RWPE2 (cell line): Measurements from ENCODE around the gene HERPUD1.

Experiments used
- ATAC-seq: fragments of 200-7000 bp; cut with Tn5 transposase; 3 replicates; pipeline ENCODE4 v1.9.1; 2021; ENCODE audit warnings: low read depth
- DNase-seq: peaks from one replicate; pipeline ENCODE4 v3.0.0-alpha.2; 2020; ENCODE audit warnings: low spot score
- H3K27ac ChIP-seq: fragments of 450-650 bp; 2 replicates; pipeline ENCODE4 v1.5.1; 2017; ENCODE audit warnings: mild to moderate bottlenecking; ENCODE audit not compliant: poor library complexity, severe bottlenecking
- H3K27me3 ChIP-seq: fragments of 250-450 bp; sonication (Bioruptor Pico); 2 replicates; pipeline ENCODE4 v1.5.1; 2021; ENCODE audit warnings: mild to moderate bottlenecking, moderate library complexity; ENCODE audit not compliant: insufficient read depth, poor library complexity, severe bottlenecking
- H3K36me3 ChIP-seq: fragments of 250-450 bp; sonication (Bioruptor Pico); 2 replicates; pipeline ENCODE4 v1.5.1; 2020; ENCODE audit warnings: low read depth, mild to moderate bottlenecking, moderate library complexity
- H3K4me1 ChIP-seq: fragments of 250-450 bp; sonication (Bioruptor Pico); 2 replicates; pipeline ENCODE4 v1.5.1; 2021; ENCODE audit warnings: mild to moderate bottlenecking, moderate library complexity; ENCODE audit not compliant: insufficient read depth, poor library complexity, severe bottlenecking
- H3K4me3 ChIP-seq: fragments of 250-450 bp; sonication (Bioruptor Pico); 2 replicates; pipeline ENCODE4 v1.5.1; 2021; ENCODE audit warnings: mild to moderate bottlenecking, moderate library complexity; ENCODE audit not compliant: severe bottlenecking
- H3K9me3 ChIP-seq: fragments of 250-450 bp; sonication (Bioruptor Pico); 2 replicates; pipeline ENCODE4 v1.5.1; 2021; ENCODE audit warnings: mild to moderate bottlenecking, moderate library complexity; ENCODE audit not compliant: severe bottlenecking
- TF ChIP-seq, protein P1 (sequence below): fragments of 450-650 bp; IDR thresholded peaks from one replicate; pipeline ENCODE4 v1.5.1; 2017; ENCODE audit warnings: mild to moderate bottlenecking, moderate library complexity; ENCODE audit not compliant: poor library complexity, severe bottlenecking

HERPUD1 gene

DNA sequence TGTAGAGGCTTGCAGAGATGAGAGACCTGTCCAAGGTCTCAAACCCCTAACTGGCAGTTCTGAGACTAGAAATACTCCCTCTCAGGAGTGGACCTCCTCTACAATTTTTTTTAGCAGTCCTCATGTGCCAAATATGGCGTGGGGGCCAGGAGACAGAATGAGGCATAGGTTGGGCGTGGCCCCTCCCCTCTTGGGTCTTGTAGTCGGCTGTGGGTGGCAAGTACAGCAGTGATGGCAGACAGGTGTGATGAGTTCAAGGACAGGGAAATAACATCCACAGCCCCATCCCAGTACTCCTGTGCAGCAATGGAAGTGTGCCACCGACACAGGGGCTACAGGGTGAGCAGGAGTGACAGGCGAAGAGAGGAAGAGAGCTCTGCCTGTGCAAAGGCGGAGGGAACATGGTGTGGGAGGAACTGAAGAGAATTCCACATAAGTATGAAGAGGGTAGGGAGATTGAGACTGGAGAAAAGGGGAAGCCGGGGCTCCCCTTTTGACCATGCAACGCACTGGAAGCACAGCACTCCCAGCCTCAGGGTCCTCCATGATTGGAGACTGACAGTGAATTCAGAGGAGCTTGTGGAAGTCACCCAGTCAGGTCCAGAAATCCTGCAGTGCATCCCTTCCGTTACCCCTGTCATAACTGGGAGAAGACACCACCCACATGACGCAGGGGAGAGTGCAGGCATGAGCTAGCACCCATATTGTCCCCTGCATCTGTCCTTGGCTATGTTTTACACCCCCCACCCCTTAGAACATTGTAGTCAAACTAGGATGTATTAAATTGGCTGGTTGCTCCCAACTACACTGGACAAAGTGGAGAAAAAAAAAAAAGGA lies 15.0 kb downstream of the HERPUD1 start:
- H3K4me3 ChIP-seq, result no peak overlapping the region
- H3K36me3 ChIP-seq, result peaks cover 35% of the 10 kb centered on the region
- peak overlapping the region; percentile 9 for H3K27ac ChIP-seq
- ATAC-seq, result peak; percentile 20
- TF ChIP-seq, protein P1, sequence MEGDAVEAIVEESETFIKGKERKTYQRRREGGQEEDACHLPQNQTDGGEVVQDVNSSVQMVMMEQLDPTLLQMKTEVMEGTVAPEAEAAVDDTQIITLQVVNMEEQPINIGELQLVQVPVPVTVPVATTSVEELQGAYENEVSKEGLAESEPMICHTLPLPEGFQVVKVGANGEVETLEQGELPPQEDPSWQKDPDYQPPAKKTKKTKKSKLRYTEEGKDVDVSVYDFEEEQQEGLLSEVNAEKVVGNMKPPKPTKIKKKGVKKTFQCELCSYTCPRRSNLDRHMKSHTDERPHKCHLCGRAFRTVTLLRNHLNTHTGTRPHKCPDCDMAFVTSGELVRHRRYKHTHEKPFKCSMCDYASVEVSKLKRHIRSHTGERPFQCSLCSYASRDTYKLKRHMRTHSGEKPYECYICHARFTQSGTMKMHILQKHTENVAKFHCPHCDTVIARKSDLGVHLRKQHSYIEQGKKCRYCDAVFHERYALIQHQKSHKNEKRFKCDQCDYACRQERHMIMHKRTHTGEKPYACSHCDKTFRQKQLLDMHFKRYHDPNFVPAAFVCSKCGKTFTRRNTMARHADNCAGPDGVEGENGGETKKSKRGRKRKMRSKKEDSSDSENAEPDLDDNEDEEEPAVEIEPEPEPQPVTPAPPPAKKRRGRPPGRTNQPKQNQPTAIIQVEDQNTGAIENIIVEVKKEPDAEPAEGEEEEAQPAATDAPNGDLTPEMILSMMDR, result no peak
- DNase-seq, result no peak
- no peaks in the 10 kb centered on the region for H3K27me3 ChIP-seq
- peaks cover 6% of the 10 kb centered on the region for H3K4me1 ChIP-seq
- H3K9me3 ChIP-seq, result no peaks in the 10 kb centered on the region

DNA sequence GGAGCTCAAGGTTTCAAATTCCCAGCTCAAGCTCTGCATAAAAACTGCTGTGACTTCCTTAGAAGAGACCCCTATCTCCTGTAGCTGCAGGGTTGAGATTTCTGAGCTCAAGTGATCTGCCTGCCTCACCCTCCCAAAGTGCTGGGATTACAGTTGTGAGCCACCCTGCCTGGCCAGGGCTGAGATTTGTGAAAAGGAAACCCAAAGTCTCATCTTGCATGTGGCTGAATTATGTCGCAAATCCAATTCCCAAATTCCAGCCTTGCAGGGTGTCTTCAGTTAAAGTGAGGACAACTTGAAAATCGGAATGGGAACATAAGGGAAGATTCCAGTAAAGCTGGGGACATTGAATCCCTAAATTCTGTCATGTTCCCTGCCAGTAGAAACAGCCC lies 15.7 kb downstream of the HERPUD1 start:
- Histone ChIP-seq H3K36me3 (peaks cover 29% of the 10 kb centered on the region), H3K4me1 (peaks cover 6% of the 10 kb centered on the region), H3K9me3 (no peaks in the 10 kb centered on the region), H3K27ac (no peak overlapping the region), H3K4me3 (no peak overlapping the region), H3K27me3 (no peaks in the 10 kb centered on the region)
- no peak for ATAC-seq
- TF ChIP-seq, protein P1, result no peak
- DNase-seq, result no peak

DNA sequence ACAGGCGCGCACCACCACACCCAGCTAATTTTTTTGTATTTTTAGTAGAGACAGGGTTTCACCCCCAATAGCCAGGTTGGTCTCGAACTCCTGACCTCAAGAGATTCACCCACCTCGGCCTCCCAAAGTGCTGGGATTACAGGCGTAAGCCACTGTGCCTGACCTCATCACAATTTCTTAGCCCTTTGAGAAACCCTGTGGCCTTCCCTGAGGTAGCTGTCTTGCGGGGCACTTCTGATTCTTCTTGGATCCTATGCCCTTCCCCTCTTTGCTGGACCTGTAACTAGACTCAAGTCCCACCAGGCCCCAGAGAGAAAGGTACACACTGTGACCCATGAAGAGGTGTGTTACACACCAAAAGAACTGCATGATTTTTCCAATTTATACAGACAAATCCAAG lies 16.3 kb downstream of the HERPUD1 start:
- H3K27me3 ChIP-seq, result no peaks in the 10 kb centered on the region
- H3K9me3 ChIP-seq, result no peaks in the 10 kb centered on the region
- peaks cover 6% of the 10 kb centered on the region for H3K4me1 ChIP-seq
- TF ChIP-seq, protein P1, result no peak
- H3K36me3 ChIP-seq, result peaks cover 23% of the 10 kb centered on the region
- H3K4me3 ChIP-seq, result no peak overlapping the region
- H3K27ac ChIP-seq, result no peak overlapping the region
- no peak for ATAC-seq
- DNase-seq, result no peak

DNA sequence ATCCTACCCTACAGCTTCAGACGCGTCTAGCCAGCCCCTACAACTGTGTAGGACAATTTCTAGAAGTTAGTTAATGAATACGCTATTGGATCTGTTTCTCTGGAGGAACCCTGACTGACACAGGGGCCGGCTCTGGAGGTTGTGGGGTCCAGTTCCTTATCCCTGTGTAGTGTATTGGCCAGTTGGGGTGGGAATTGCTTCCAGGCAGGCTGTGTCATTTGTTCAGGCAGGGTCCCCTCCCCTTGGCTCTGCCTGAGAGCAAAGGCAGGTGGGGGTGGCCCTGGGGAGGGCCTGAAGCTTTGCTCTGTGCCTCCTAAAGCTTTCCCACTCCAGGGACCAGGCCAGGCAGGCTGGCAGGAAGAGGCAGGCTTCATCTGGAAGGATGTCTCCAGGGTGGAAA lies 18.1 kb downstream of the HERPUD1 start:
- ATAC-seq (no peak), DNase-seq (no peak)
- peaks cover 5% of the 10 kb centered on the region for H3K36me3 ChIP-seq
- H3K9me3 ChIP-seq, result no peaks in the 10 kb centered on the region
- no peak overlapping the region for H3K27ac ChIP-seq
- no peak overlapping the region for H3K4me3 ChIP-seq
- no peaks in the 10 kb centered on the region for H3K4me1 ChIP-seq
- TF ChIP-seq, protein P1, result no peak
- H3K27me3 ChIP-seq, result no peaks in the 10 kb centered on the region

DNA sequence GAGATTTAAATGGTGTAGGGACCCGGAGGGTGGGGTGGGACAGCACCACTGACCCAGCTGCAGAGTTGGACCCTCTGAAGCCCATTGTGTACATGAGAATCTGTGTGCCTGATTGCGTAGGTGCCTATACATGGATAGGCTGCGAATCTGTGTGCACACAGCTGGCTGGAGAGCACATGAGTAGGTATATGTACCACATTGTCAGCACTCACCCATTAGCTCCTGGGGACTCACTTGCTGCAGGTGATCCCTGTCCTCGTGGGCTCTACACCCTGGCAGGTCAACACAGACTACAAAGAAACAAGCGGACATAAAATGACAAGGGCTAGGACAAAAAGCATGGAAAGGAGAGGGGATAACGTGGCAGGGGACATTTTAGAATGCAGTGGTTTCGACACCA lies 18.5 kb downstream of the HERPUD1 start:
- ATAC-seq (no peak), DNase-seq (no peak)
- H3K36me3 ChIP-seq, result peaks cover under 1% of the 10 kb centered on the region
- no peaks in the 10 kb centered on the region for H3K9me3 ChIP-seq
- H3K27me3 ChIP-seq, result no peaks in the 10 kb centered on the region
- TF ChIP-seq, protein P1, result no peak
- no peak overlapping the region for H3K4me3 ChIP-seq
- H3K27ac ChIP-seq, result no peak overlapping the region
- H3K4me1 ChIP-seq, result no peaks in the 10 kb centered on the region
